ENCODE measurements around the gene PHKB. TPM values are rescaled to one million over a fixed set of nuclear protein-coding genes. Genes with fewer than 3 reads are reported as not detected.
"Not testable (repeated sequence)": the region's sequence is repeated elsewhere in the genome, so short reads cannot be mapped to it uniquely, and the experiment has no call there.

Gene PHKB
- total RNA-seq, 1 experiment from 2014 or later: 27.5 TPM

DNA sequence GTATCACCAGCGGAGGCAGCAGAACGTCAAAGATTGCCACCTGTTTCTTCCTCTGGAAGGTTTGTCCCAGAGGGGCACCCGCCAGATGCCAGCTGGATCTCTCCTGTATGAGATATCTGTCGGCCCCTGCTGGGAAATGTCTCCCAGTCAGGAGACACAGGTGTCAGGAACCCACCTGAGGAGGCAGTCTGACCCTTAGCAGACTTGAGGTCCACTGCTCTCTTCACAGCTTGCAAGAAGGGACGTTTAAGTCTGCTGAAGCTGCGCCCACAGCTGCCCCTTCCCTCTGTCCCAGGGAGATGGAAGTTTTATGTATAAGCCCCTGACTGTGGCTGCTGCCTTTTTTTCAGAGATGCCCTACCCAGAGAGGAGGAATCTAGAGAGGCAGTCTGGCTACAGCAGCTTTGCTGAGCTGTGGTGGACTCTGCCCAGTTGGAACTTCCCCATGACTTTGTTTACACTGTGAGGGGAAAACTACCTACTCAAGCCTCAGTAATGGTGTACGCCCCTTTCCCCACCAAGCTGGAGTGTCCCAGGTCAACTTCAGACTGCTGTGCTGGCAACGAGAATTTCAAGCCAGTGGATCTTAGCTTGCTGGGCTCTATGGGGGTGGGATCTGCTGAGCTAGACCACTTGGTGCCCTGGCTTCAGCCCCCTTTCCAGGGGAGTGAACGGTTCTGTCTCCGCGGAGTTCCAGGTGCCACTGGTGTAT, 92.9 kb downstream of the PHKB start:
- no peak for DNase-seq
- Histone ChIP-seq H3K27me3 (ENCODE audit: control insufficient read depth, insufficient read depth, low read length) (no peaks in the 10 kb centered on the region), H3K36me3 (replicated peaks; ENCODE audit: control insufficient read depth, insufficient read depth, low read length) (no peaks in the 10 kb centered on the region), H3K4me3 (ENCODE audit: insufficient read depth, low read depth, low read length) (no peak overlapping the region)

DNA sequence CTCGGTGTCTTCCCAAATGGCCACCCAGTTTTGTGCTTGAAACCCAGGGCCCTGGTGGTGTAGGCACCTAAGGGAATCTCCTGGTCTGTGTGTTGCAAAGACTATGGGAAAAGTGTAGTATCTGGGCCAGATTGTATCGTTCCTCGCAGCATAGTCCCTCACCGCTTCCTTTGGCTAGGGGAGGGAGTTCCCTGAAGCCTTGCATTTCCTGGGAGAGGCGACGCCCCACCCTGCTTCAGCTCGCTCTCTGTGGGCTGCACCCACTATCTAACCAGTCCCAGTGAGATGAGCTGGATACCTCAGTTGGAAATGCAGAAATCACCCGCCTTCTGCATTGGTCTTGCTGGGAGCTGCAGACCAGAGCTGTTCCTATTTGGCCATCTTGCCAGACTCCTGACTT, 93.5 kb downstream of the PHKB start:
- H3K36me3 ChIP-seq (replicated peaks; ENCODE audit: control insufficient read depth, insufficient read depth, low read length); H3K4me3 ChIP-seq (ENCODE audit: insufficient read depth, low read depth, low read length); H3K27me3 ChIP-seq (ENCODE audit: control insufficient read depth, insufficient read depth, low read length); DNase-seq: not testable (repeated sequence)

DNA sequence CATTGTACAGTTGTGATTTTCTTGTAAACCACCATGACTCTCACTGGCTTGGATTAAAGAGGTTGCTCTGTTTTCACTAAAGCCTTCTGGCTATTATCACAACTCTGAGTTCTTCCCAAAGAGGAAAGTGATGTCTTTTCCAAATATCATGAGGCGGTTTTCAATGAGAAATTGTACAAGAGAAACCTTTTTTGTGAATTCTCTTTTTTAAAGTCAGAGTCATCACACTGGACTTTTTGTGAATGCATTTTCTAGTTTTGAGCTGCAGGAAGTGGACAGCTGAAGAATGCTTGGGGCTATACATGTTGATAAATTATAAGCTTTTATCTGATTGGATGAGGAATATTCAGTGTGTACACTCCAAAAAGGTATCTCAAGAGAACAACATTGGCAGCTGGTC, 100.2 kb downstream of the PHKB start:
- H3K36me3 ChIP-seq (replicated peaks; ENCODE audit: control insufficient read depth, insufficient read depth, low read length): no peaks in the 10 kb centered on the region; the same call in 1 of the 2 replicates
- no peak overlapping the region for H3K4me3 ChIP-seq (ENCODE audit: insufficient read depth, low read depth, low read length)
- DNase-seq: no peak
- no peaks in the 10 kb centered on the region for H3K27me3 ChIP-seq (ENCODE audit: control insufficient read depth, insufficient read depth, low read length)

DNA sequence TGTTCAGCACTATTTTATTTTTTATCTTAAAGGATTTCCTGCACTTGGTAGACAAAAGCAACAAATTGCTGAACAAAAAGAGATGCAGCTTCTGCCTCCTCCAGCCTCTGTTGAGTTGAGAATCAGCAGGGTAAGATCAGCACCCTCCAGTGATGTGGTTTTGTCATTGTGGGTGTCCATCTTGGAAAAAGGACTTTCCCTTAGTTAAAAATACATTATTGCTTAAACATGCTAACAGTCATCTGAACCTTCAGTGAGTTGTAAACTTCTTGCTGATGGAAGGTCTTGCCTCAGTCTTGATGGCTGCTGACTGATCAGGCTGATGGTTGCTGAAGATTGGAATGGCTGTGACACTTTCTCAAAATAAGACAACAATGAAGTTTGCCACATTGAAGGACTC, 101.2 kb downstream of the PHKB start:
- Histone ChIP-seq H3K27me3 (ENCODE audit: control insufficient read depth, insufficient read depth, low read length) (no peaks in the 10 kb centered on the region), H3K36me3 (replicated peaks; ENCODE audit: control insufficient read depth, insufficient read depth, low read length) (no peaks in the 10 kb centered on the region; the same call in 1 of the 2 replicates), H3K4me3 (ENCODE audit: insufficient read depth, low read depth, low read length) (no peak overlapping the region)
- no peak for DNase-seq

DNA sequence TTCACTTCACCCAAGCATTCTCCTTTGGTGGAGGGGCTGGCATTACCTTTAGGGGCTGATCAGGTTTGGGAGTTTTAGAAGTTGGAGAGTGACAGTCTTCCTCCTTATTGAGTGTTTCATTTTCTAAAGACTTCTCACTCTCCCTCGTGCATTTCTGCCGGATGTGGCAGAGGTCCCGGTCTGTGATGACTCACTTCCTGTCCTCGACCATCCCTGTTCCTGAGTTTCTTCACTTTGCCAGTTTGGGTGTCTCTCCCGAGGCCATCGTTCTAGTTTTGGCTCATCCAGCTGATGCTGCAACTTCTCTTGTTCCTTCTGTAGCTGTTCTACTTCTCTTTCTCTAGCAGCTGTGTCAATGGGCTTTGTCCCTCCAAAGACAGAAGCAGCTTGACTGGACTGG, 104.3 kb downstream of the PHKB start:
- Histone ChIP-seq H3K27me3 (ENCODE audit: control insufficient read depth, insufficient read depth, low read length) (no peaks in the 10 kb centered on the region), H3K4me3 (ENCODE audit: insufficient read depth, low read depth, low read length) (no peak overlapping the region), H3K36me3 (replicated peaks; ENCODE audit: control insufficient read depth, insufficient read depth, low read length) (no peaks in the 10 kb centered on the region; the same call in 1 of the 2 replicates)
- DNase-seq: no peak

DNA sequence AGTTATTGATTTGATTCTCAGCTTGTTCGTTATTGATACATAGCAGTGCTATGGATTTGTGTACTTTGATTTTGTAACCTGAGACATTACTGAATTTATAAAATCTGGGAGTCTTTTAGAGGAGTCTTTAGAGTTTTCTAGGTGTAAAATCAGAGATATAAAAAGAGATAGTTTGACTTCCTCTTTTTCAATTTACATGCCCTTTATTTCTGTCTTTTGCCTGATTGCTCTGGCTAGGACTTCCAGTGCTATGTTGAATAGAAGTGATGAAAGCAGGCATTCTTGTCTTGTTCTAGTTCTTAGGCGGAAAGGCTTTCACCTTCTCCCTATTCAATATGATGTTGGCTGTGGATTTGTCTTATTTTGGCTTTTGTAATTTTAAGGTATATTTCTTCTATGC, 106.2 kb downstream of the PHKB start:
- Histone ChIP-seq H3K36me3 (replicated peaks; ENCODE audit: control insufficient read depth, insufficient read depth, low read length) (no peaks in the 10 kb centered on the region), H3K27me3 (ENCODE audit: control insufficient read depth, insufficient read depth, low read length) (no peaks in the 10 kb centered on the region), H3K4me3 (ENCODE audit: insufficient read depth, low read depth, low read length) (no peak overlapping the region)
- no peak for DNase-seq

DNA sequence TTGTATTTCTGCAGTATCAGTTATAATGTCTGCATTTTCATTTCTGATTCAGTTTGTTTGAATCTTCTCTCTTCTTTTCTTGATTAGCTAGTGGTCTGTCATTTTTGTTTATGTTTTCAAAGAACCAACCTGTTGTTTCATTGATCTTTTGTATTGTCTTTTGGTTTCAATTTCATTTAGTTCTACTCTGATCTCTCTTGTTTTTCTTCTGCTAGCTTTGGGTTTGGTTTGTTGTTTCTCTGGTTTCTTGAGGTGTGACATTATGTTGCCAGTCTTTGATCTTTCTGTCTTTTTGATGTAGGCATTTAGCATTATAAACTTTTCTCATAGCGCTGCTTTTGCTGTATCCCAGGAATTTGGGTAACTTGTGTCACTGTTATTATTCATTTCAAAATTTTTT, 107.2 kb downstream of the PHKB start:
- H3K27me3 ChIP-seq (ENCODE audit: control insufficient read depth, insufficient read depth, low read length): no peaks in the 10 kb centered on the region
- no peak overlapping the region for H3K4me3 ChIP-seq (ENCODE audit: insufficient read depth, low read depth, low read length)
- H3K36me3 ChIP-seq (replicated peaks; ENCODE audit: control insufficient read depth, insufficient read depth, low read length): no peaks in the 10 kb centered on the region
- DNase-seq: no peak

DNA sequence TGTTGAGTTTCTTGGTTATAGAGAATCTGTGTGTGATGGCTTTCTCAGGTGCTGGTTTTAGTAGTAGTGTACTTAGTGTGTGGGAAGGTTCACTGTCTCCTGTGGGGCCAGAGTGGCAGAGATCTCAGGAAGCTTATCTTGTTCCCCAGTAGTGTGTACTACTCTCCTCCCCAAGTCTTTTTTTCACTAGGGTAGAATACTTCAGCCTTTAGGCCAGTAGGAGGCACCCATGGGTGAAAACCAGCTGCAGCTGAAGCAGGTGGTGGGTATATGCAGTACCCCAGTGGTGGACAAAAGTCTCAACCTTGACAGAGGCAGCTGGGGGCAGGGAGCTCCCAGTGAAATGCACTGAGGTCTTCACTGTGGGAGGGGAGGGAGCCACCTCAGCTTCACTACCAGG, 109.9 kb downstream of the PHKB start:
- Histone ChIP-seq H3K27me3 (ENCODE audit: control insufficient read depth, insufficient read depth, low read length) (no peaks in the 10 kb centered on the region), H3K36me3 (replicated peaks; ENCODE audit: control insufficient read depth, insufficient read depth, low read length) (no peaks in the 10 kb centered on the region), H3K4me3 (ENCODE audit: insufficient read depth, low read depth, low read length) (no peak overlapping the region)
- no peak for DNase-seq

DNA sequence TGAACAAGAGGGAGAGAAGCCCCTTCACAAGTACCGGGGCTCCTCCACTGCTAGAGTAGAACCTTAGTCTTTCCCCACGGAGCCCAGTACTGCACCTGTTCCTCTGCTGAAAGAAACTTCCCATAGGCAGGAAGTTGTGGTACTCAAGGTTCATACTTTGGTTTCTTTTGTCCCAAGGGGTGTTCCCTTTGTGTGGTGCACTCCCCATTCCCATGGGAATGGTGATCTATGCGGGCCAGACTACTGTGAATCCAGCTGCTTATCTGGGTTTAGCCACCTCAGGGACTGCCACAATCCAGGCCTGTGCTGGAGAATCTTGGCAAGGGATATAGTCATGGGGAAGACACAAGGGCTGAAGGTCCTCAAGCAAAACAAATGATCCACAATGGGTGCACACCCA, 110.6 kb downstream of the PHKB start:
- H3K27me3 ChIP-seq (ENCODE audit: control insufficient read depth, insufficient read depth, low read length): no peaks in the 10 kb centered on the region
- no peak overlapping the region for H3K4me3 ChIP-seq (ENCODE audit: insufficient read depth, low read depth, low read length)
- no peaks in the 10 kb centered on the region for H3K36me3 ChIP-seq (replicated peaks; ENCODE audit: control insufficient read depth, insufficient read depth, low read length)
- no peak for DNase-seq

DNA sequence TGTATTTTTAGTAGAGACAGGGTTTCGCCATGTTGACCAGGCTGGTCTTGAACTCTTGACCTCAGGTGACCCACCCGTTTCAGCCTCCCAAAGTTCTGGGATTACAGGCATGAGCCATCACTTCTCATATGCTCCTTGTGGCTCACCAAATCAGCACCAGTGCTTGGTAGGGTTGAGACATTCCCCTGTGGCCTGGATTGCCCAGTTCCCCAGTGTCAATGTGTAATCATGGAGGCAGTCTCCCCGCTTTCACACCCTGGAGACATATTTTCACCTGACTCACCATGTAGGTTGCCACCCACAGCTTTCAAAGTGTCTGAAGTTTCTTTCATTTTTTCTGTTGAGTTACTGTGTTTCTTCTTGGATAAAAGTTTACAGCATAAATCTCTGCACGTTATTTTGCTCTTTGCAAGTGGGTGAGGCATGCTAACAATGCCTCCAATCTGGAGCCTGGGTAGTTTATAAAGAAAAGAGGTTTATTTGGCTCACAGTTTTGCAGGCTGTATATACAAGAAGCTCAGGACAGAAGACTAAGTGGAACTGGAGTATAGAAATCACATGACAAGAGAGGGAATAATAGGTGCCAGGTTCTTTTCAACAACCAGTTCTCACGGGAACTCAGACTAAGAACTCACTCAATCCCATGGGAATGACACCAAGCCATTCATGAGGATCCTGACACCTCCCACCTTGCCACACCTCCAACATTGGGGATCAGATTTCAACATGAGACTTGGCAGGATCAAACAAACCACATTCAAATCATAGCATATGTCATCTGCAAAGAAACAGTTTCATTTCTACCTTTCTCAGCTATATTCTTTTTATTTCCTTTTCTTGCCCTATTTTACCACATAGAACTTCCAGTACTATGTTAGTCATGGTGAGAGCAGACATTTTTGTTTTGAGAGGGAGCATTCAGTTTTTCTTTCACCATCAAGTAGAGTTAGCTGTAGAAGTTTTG, 113.2 kb downstream of the PHKB start:
- DNase-seq: no peak
- Histone ChIP-seq H3K27me3 (ENCODE audit: control insufficient read depth, insufficient read depth, low read length) (no peaks in the 10 kb centered on the region), H3K4me3 (ENCODE audit: insufficient read depth, low read depth, low read length) (no peak overlapping the region), H3K36me3 (replicated peaks; ENCODE audit: control insufficient read depth, insufficient read depth, low read length) (no peaks in the 10 kb centered on the region)

DNA sequence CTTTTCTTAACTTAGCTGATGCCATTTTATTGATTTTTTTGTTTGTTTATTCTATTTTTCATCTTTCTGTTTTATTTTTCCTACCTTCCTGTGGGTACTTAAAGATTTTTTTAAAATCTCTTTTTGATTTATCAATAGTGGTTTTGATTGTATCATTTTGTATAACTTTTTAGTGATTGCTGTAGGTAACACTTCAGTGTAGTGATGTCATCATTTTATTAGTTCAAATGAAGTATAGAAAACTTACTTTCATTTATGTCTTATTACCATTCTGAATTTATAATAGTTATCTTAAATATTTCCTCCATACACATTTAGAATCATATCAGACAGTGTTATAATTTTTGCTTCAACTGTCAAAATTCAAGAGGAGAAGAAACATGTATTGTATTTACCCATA, 115.9 kb downstream of the PHKB start:
- Histone ChIP-seq H3K27me3 (ENCODE audit: control insufficient read depth, insufficient read depth, low read length) (no peaks in the 10 kb centered on the region), H3K36me3 (replicated peaks; ENCODE audit: control insufficient read depth, insufficient read depth, low read length) (no peaks in the 10 kb centered on the region), H3K4me3 (ENCODE audit: insufficient read depth, low read depth, low read length) (no peak overlapping the region)
- DNase-seq: no peak

DNA sequence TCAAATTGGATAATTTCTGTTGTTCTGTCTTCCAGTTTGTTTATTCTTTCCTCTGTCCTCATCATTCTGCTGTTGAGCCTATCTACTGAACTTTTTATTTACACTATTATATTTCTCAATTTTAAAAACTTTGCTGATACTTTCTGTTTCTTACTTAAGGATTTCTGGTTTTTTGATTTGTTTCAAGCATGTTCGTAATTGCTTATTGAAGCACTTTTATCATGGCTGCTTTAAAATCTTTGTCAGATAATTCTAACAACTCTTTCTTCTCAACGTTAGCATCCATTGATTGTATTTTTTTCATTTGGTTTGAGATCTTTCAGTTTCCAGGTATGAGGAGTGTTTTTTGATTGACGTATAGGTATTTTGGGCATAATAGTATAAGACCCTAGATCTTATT, 116.9 kb downstream of the PHKB start:
- DNase-seq: no peak
- Histone ChIP-seq H3K4me3 (ENCODE audit: insufficient read depth, low read depth, low read length) (no peak overlapping the region), H3K36me3 (replicated peaks; ENCODE audit: control insufficient read depth, insufficient read depth, low read length) (no peaks in the 10 kb centered on the region), H3K27me3 (ENCODE audit: control insufficient read depth, insufficient read depth, low read length) (no peaks in the 10 kb centered on the region)

DNA sequence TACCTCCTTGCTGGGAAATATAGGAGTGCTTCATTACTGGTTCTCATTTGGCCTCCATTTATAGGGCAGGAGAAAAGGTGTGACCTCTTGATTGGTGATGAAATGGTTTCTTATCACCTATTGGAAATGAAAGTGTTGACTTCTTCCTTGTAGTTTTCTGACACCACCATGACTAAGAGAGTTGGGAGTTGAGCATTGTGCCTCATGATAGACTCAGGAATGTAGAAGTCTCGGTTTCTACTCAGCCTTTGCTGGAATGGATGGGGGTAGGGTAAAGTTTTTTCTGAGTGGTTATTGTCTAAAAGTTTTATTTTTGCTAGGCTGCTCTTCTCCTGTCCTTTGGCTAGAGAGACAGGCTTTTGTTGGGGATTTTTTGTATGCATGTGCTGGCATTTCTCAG, 117.4 kb downstream of the PHKB start:
- Histone ChIP-seq H3K36me3 (replicated peaks; ENCODE audit: control insufficient read depth, insufficient read depth, low read length) (no peaks in the 10 kb centered on the region), H3K4me3 (ENCODE audit: insufficient read depth, low read depth, low read length) (no peak overlapping the region), H3K27me3 (ENCODE audit: control insufficient read depth, insufficient read depth, low read length) (no peaks in the 10 kb centered on the region)
- DNase-seq: no peak

DNA sequence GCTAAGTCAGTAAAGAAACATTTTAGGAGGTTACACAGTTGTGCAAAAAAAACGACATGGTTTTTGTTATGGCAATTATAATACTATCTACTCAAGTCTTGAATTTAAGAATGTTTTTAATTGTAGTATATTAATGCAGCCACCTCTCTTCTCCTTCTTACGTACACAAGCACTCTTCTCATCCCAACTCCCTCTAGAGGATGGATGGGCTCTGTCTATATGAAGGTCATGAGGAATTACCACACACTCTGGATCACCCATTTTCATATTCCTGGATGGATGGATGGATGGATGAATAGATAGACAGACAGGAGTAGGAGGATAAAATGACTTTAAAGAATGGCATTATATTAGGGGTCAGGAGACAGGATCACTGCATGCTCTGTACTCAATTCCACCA, 120.0 kb downstream of the PHKB start:
- peak; percentile 16 for DNase-seq

More for the DNA sequence above, 120.0 kb downstream of the PHKB start:
- Histone ChIP-seq H3K36me3 (replicated peaks; ENCODE audit: control insufficient read depth, insufficient read depth, low read length) (no peaks in the 10 kb centered on the region), H3K4me3 (ENCODE audit: insufficient read depth, low read depth, low read length) (no peak overlapping the region), H3K27me3 (ENCODE audit: control insufficient read depth, insufficient read depth, low read length) (no peaks in the 10 kb centered on the region)

Measured in H7 (cell line).